SU-DHL-6 (cell line): ENCODE results near the gene LMTK3.

ENCODE experiments used
- EZH2phosphoT487 ChIP-seq: fragments of 200-600 bp; sonication (generic), shearing (Covaris generic); conservative IDR thresholded peaks from 2 replicates; pipeline ENCODE4 v1.6.1; 2018; ENCODE audit warnings: mild to moderate bottlenecking, antibody characterized with exemption, low read length, moderate library complexity, mixed read lengths
- TF ChIP-seq, protein P1 (sequence below): fragments of 200-600 bp; sonication (generic); IDR thresholded peaks from one replicate; pipeline ENCODE4 v1.5.1; 2017; ENCODE audit warnings: antibody characterized with exemption, mild to moderate bottlenecking, low read length, moderate library complexity; ENCODE audit not compliant: insufficient read depth, poor library complexity, severe bottlenecking

DNA sequence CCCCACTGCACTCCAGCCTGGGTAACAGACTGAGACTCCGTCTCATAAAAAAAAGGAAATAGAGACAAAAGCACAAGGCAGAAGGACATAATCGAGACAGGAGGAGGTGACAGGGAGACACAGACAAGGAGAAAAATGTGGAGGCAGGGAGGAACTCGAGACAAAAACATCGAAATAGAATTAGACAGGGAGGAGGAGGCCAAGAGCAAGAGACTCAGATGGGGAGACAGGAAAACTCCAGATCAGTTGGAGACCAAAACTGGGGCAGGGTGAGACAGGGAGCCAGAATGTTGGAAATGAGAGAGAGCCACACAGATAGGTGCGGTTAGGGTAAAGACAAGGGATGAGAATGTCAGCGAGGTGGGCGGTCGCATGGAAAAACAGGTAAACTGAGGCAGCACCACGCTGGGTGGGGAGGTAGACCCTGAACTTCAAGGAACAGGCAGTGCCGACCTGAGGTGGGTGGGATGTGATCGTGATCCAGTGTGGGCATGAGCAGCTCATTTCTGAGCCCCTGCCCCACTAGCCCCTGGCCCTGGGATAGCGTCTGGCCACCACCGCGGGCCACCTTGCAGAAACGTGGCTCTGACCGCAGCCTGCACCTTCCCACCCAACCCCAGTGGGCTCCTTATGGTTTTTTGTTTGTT is 27.3 kb downstream of the LMTK3 start:
- TF ChIP-seq, protein P1, sequence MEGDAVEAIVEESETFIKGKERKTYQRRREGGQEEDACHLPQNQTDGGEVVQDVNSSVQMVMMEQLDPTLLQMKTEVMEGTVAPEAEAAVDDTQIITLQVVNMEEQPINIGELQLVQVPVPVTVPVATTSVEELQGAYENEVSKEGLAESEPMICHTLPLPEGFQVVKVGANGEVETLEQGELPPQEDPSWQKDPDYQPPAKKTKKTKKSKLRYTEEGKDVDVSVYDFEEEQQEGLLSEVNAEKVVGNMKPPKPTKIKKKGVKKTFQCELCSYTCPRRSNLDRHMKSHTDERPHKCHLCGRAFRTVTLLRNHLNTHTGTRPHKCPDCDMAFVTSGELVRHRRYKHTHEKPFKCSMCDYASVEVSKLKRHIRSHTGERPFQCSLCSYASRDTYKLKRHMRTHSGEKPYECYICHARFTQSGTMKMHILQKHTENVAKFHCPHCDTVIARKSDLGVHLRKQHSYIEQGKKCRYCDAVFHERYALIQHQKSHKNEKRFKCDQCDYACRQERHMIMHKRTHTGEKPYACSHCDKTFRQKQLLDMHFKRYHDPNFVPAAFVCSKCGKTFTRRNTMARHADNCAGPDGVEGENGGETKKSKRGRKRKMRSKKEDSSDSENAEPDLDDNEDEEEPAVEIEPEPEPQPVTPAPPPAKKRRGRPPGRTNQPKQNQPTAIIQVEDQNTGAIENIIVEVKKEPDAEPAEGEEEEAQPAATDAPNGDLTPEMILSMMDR = no peak
- TF ChIP-seq EZH2phosphoT487 = no peak
